ENCODE results near the gene DMP1.

DMP1 gene

GRCh38 chr4:87649980-87650379 lies at the start of gene DMP1:
Gene DMP1 (plus strand): TSS chr4:87650280. CDS start chr4:87656493, 6,213 bp downstream.
- no peak for DNase-seq

GRCh38 chr4:87601361-87601760 lies 48.7 kb upstream of the DMP1 start:
- no peak for DNase-seq

- DNase-seq: no peak
Observed at GRCh38 chr4:87608229-87608628, 41.9 kb upstream of the DMP1 start, which contains the start of gene DSPP. Gene DSPP (plus strand): TSS chr4:87608529. CDS start chr4:87610909, 2,380 bp downstream.

- DNase-seq: no peak
Observed at GRCh38 chr4:87614292-87614890, 35.7 kb upstream of the DMP1 start.

GRCh38 chr4:87616268-87616667 lies 33.8 kb upstream of the DMP1 start:
- no peak for DNase-seq

- DNase-seq: no peak
Observed at GRCh38 chr4:87620086-87620485, 30.0 kb upstream of the DMP1 start.

- no peak for DNase-seq
Observed at GRCh38 chr4:87620491-87620890, 29.6 kb upstream of the DMP1 start.

- no peak for DNase-seq
Observed at GRCh38 chr4:87622303-87622702, 27.8 kb upstream of the DMP1 start.

GRCh38 chr4:87624698-87625097 lies 25.4 kb upstream of the DMP1 start:
- DNase-seq: no peak

GRCh38 chr4:87631668-87632067 lies 18.4 kb upstream of the DMP1 start:
- DNase-seq: no peak

- DNase-seq: no peak
Observed at GRCh38 chr4:87632469-87632868, 17.6 kb upstream of the DMP1 start.

GRCh38 chr4:87633243-87633642 lies 16.8 kb upstream of the DMP1 start:
- DNase-seq: no peak

GRCh38 chr4:87644286-87644685 lies 5.8 kb upstream of the DMP1 start:
- no peak for DNase-seq

- DNase-seq: no peak
Observed at GRCh38 chr4:87650938-87651337, 858 bp downstream of the DMP1 start.

- no peak for DNase-seq
Observed at GRCh38 chr4:87651941-87652340, 1.9 kb downstream of the DMP1 start.

- DNase-seq: no peak
Observed at GRCh38 chr4:87654487-87655044, 4.5 kb downstream of the DMP1 start.

GRCh38 chr4:87657525-87657924 lies 7.4 kb downstream of the DMP1 start:
- no peak for DNase-seq

GRCh38 chr4:87659247-87659931 lies 9.3 kb downstream of the DMP1 start:
- DNase-seq: no peak

- no peak for DNase-seq
Observed at GRCh38 chr4:87662871-87663270, 12.8 kb downstream of the DMP1 start.

GRCh38 chr4:87669373-87669772 lies 19.3 kb downstream of the DMP1 start:
- DNase-seq: no peak

GRCh38 chr4:87677731-87678130 lies 27.7 kb downstream of the DMP1 start:
- DNase-seq: no peak

GRCh38 chr4:87679449-87680169 lies 29.5 kb downstream of the DMP1 start:
- peak; percentile 43 for DNase-seq

GRCh38 chr4:87680271-87680670 lies 30.2 kb downstream of the DMP1 start:
- no peak for DNase-seq

GRCh38 chr4:87688316-87688715 lies 38.2 kb downstream of the DMP1 start:
- DNase-seq: no peak

Measured in CD4-positive, alpha-beta T cell treated with Interleukin-17A for 4 hours (primary cell).